ENCODE data around the gene TEKT2. TPM values are rescaled to one million over a fixed set of nuclear protein-coding genes. Genes with fewer than 3 reads are reported as not detected.

Gene TEKT2
- total and polyA plus RNA-seq, 2 of the 8 experiments (the other 6 are each of a cell fraction or from before 2014, with no cell fraction given) = 1.6 to 1.7 TPM

- H4K20me1 ChIP-seq (replicated peaks in 1 of 2; ENCODE audit: control insufficient read depth in 1 of 2, insufficient read depth in 2 of 2, low read length in 2 of 2) = no peaks in the 10 kb centered on the region
- no peak overlapping the region for H3K4me2 ChIP-seq (ENCODE audit: insufficient read depth in 1 of 2, low read depth in 2 of 2, low read length in 2 of 2)
- no peaks in the 10 kb centered on the region for H3K79me2 ChIP-seq (ENCODE audit: control insufficient read depth in 1 of 2, insufficient read depth in 2 of 2, low read length in 2 of 2)
- no peak overlapping the region for H2BK12ac ChIP-seq (ENCODE audit: low read depth, low read length)
- H3K23ac ChIP-seq (ENCODE audit: insufficient read length) = no peak overlapping the region
- no peak for DNase-seq (ENCODE audit: low read depth in 1 of 2, low spot score in 2 of 2)
- ChIA-PET POLR2A (ENCODE audit: partially characterized antibody) (no interaction called here), CTCF (ENCODE audit: partially characterized antibody) (no interaction called here)
- no peak overlapping the region for H2AFZ ChIP-seq (ENCODE audit: low read length)
- peaks cover 2 to 25% (median 6%) of the 10 kb centered on the region in 4 experiments; a peak in 6 of 8 replicates for H3K36me3 ChIP-seq (ENCODE audit: control insufficient read depth in 2 of 4, insufficient read depth in 4 of 4, low read length in 3 of 4)
- H3K4ac ChIP-seq (replicated peaks; ENCODE audit: insufficient read length, low read depth, low read length) = no peak overlapping the region
- H3K9me3 ChIP-seq (ENCODE audit: insufficient read depth in 2 of 2, low read depth in 1 of 2, low read length in 1 of 2) = no peaks in the 10 kb centered on the region
- no peak for FAIRE-seq
- no peaks in the 10 kb centered on the region for H3K23me2 ChIP-seq (ENCODE audit: low read depth, low read length)
- H3K4me3 ChIP-seq (ENCODE audit: extremely low read depth in 1 of 4, insufficient read depth in 2 of 4, low read depth in 3 of 4, low read length in 4 of 4) = no peak overlapping the region
- 91% methylated on average over 2 of the region's 2 CpGs; no CpG with 5 or more reads in 1 of the 2 experiments for WGBS, 2 experiments (ENCODE audit: extremely low coverage in 1 of 2, insufficient coverage in 1 of 2, insufficient read length in 1 of 2, insufficient replicate concordance in 2 of 2, low coverage in 1 of 2, low lambda C conversion rate in 2 of 2, missing lambda C conversion rate in 1 of 2)
- no peaks in the 10 kb centered on the region for H3K4me1 ChIP-seq (replicated peaks in 1 of 4; ENCODE audit: control insufficient read depth in 3 of 4, insufficient read depth in 4 of 4, low read length in 3 of 4)
- H2BK15ac ChIP-seq (ENCODE audit: low read length) = no peak overlapping the region
- H4K91ac ChIP-seq (replicated peaks; ENCODE audit: insufficient read length, low read length) = no peak overlapping the region
- H2AK5ac ChIP-seq (ENCODE audit: low read depth, low read length) = no peak overlapping the region
- H4K8ac ChIP-seq (ENCODE audit: extremely low read depth, insufficient read depth, low read length) = no peak overlapping the region
- H2BK20ac ChIP-seq (ENCODE audit: low read length) = no peak overlapping the region
- H2BK120ac ChIP-seq (replicated peaks; ENCODE audit: low read depth, low read length) = no peak overlapping the region
- no peak overlapping the region for H3K14ac ChIP-seq (ENCODE audit: insufficient read length)
- no peak overlapping the region for H2BK5ac ChIP-seq (ENCODE audit: low read depth, low read length)
- no peaks in the 10 kb centered on the region for H3K79me1 ChIP-seq (ENCODE audit: low read depth, low read length)
- no peaks in the 10 kb centered on the region for H3K27me3 ChIP-seq (replicated peaks in 1 of 4; ENCODE audit: control insufficient read depth in 3 of 4, extremely low read depth in 1 of 4, insufficient read depth in 3 of 4, low read length in 3 of 4)
- no peak overlapping the region for H4K5ac ChIP-seq (ENCODE audit: insufficient read length, low read depth, low read length)
- no peak overlapping the region for H3K27ac ChIP-seq (ENCODE audit: low read depth, low read length)
- H3K56ac ChIP-seq (replicated peaks; ENCODE audit: insufficient read length, low read depth, low read length) = no peak overlapping the region
- H3K18ac ChIP-seq (ENCODE audit: extremely low read depth, low read length) = no peak overlapping the region
- no peak overlapping the region for H3K9ac ChIP-seq (replicated peaks in 1 of 4; ENCODE audit: extremely low read depth in 1 of 4, low read depth in 3 of 4, low read length in 3 of 4)
- TF ChIP-seq YY1 (IDR thresholded peaks at IDR 0.05; ENCODE audit: low read depth, low read length) (no peak), CHD2 (IDR thresholded peaks at IDR 0.05; ENCODE audit: low read length) (no peak), CHD1 (IDR thresholded peaks at IDR 0.05; ENCODE audit: low read depth, low read length) (no peak), POLR2A (IDR thresholded peaks at IDR 0.05; ENCODE audit: control extremely low read depth in 1 of 2, low read depth in 2 of 2, low read length in 2 of 2) (no peak), SP1 (IDR thresholded peaks at IDR 0.05; ENCODE audit: low read depth, low read length) (no peak), FOSL1 (IDR thresholded peaks at IDR 0.05; ENCODE audit: insufficient read depth, low read depth, low read length) (no peak), TEAD4 (IDR thresholded peaks at IDR 0.05; ENCODE audit: low read depth, low read length) (no peak), KDM5A (IDR thresholded peaks at IDR 0.05; ENCODE audit: low read length) (no peak), SAP30 (IDR thresholded peaks at IDR 0.05; ENCODE audit: insufficient read depth, insufficient replicate concordance, low read length) (no peak), SRF (IDR thresholded peaks at IDR 0.05; ENCODE audit: low read depth, low read length) (no peak), BCL11A (IDR thresholded peaks at IDR 0.05; ENCODE audit: low read depth in 2 of 2, low read length in 2 of 2) (no peak), CBX5 (IDR thresholded peaks at IDR 0.05; ENCODE audit: low read depth, low read length) (no peak), CREB1 (IDR thresholded peaks at IDR 0.05) (no peak), HDAC2 (IDR thresholded peaks at IDR 0.05; ENCODE audit: borderline replicate concordance in 1 of 2, low read depth in 2 of 2, low read length in 2 of 2) (no peak), CEBPB (IDR thresholded peaks at IDR 0.05; ENCODE audit: low read depth, low read length) (no peak)
Observed at GRCh38 chr1:36040238-36040637, 43.7 kb upstream of the TEKT2 start.
